Activated CD4-positive, alpha-beta T cell treated with anti-CD3 and anti-CD28 coated beads for 24 hours (primary cell): ENCODE measurements around the gene SCAP.

ENCODE experiments used
- DNase-seq, 2 donors: peaks; one replicate each; pipeline ENCODE4 v3.0.0-alpha.2; 2020; ENCODE audit warnings: low read depth in 2 of 2

Gene SCAP

GRCh38 chr3:47432673-47433072, 43.1 kb downstream of the SCAP start:
- no peak for DNase-seq

DNA sequence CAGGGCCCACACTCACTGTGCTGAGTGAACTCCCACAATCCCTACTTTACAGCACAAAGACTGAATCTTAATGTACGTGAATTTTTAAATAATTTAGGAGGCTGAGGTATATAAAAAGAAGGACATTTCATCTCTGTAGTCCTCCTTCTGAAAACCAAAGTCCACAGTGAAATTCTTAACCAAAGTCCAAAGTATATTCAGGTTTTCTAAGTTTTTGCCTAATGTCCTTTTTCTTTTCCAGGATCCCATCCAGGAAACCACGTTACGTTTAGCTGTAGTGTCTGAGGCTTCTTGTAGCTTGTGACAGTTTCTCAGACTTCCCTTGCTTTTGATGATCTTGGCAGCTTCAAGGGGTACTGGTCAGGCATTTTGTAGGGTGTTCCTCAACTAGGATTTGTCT, 44.5 kb downstream of the SCAP start:
- no peak for DNase-seq

GRCh38 chr3:47430606-47431005, 45.1 kb downstream of the SCAP start:
- DNase-seq, result no peak

DNA sequence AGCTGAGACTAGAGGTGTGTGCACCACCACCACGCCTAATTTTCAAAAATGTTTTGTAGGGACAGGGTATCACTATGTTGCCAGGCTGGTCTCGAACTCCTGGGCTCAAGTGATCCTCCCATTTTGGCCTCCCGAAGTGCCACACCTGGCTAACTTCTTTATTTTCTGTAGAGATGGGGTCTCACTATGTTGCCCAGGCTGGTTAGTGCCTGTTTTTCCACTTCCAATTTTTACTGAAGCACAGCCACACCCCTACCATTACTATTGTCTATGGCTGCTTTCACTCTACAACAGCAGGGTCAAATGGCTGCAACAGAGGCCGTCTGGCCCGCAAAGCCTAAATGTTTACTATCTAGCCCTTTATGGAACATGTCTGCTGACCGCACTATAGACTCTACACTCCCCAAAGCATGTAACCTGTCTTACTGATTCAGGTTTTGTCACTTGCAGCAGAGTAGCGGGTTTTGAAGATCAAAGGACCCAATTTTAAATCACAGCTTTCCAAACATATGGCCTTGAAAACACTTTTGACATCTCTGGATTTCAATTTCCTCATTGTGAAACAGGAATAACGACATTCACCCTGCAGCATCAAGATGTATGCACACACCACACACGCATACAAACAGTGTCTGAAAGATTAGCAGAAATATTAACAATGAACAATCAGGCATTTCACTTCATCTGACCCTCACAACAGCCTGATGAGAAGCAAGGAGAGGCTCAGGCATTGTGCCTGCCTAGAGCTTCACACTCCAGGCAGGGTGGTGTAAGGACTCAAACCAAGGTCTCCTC, 46.1 kb downstream of the SCAP start:
- DNase-seq, result no peak

- DNase-seq, result no peak
Observed at GRCh38 chr3:47428662-47429061, 47.1 kb downstream of the SCAP start.

DNA sequence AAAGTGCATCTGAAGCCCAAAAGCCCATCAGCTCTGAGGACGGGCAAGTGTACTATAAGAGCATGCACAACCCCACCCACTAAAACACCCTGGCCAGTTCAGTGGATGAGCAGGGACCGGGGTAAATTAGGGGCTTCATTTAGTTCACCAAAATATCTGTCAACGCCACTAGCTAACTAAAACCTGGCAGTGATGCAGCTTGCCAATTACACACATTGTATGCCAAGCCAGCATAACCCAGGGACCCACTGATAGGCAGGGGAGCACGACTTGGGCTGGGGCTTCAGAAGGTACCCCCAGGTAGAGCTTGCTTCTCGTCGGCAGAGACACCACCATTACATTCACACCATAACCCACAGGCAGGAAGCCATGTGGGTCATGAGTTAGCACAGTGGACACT, 47.9 kb downstream of the SCAP start:
- no peak for DNase-seq

GRCh38 chr3:47425959-47426358, 49.8 kb downstream of the SCAP start:
- DNase-seq, result no peak

DNA sequence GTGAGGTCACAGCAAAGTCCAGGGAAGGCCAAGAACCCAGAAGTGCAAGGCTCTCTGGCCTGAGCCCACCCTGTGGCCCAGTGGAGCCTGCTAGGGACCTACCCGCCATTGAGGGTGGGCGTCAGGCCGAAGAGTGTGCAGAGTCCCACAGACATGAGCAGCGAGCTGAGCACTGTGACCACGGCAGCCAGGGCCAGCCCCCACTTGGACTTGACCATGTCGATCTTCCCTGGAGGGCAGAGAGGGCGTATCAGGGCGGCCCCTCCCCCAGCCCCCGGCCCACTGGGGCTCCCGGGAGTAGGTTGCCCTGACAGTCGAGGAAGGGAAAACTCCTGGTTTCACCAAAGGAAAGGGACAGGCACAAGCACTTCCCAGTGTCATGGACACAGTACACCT, 50.4 kb downstream of the SCAP start:
- DNase-seq, result no peak

DNA sequence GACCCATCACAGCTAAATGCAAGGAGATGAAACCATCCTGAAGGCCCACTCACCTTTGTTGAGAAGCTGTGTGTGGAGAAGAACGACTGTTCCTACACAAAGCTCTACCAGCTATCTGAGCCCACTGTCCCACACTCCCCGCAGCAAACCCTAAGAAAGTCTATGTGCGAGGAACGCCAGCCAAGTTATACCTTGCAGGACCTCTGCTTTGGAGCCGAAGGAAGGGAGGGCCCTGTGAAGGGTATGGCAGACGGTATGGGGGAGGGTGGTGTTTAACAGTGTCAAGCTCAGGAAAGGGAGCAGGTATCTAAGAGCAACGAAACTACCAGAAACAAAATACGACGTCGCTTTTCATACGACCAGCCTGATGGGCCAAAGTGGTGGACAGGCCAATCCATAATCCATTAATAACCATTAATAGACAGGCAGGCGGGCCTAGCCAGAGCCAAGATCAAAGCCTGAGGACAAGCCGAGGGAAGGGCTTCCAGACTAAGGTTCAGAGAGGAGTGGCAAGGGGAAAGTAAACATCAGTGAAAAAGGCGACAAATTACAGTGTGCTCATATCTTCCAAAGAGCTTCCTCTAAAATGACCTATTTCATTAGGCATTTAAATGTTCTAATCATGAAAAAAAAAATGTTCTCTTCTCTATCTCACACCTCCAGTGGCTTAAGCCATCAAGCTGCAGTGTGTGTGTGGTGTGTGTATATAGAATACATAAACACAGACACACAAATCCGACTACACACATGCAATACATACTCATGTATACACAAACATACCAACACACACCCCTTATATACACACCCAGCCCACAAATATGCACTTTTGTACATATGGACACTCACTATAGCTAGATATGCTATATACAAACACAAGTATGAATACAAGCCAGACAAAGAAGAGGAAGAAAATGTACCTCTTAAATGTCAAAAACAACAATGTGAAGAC, 51.0 kb downstream of the SCAP start:
- DNase-seq, result no peak

GRCh38 chr3:47423548-47424145, 52.1 kb downstream of the SCAP start:
- DNase-seq, result no peak

DNA sequence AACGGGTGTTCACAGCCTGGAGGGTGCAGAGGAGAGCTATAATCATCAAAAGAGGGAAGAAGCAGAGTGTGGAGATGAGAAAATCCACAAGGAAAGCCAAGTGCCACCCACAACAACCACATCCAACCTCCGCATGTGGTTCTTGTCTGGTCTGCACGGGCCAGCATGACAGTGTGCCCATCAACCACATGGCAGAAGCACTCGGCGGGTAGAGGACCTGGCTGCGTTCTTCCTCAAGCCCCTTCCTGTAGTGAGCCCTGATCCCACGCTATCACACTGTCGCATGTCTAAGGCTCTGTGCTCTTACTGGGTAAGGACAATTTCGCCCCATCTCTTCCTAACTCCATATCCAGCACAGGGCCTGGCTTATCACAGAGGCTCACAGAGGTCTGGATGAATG, 53.0 kb downstream of the SCAP start:
- DNase-seq, result no peak

- DNase-seq, result no peak
Observed at GRCh38 chr3:47421741-47422649, 53.7 kb downstream of the SCAP start.

DNA sequence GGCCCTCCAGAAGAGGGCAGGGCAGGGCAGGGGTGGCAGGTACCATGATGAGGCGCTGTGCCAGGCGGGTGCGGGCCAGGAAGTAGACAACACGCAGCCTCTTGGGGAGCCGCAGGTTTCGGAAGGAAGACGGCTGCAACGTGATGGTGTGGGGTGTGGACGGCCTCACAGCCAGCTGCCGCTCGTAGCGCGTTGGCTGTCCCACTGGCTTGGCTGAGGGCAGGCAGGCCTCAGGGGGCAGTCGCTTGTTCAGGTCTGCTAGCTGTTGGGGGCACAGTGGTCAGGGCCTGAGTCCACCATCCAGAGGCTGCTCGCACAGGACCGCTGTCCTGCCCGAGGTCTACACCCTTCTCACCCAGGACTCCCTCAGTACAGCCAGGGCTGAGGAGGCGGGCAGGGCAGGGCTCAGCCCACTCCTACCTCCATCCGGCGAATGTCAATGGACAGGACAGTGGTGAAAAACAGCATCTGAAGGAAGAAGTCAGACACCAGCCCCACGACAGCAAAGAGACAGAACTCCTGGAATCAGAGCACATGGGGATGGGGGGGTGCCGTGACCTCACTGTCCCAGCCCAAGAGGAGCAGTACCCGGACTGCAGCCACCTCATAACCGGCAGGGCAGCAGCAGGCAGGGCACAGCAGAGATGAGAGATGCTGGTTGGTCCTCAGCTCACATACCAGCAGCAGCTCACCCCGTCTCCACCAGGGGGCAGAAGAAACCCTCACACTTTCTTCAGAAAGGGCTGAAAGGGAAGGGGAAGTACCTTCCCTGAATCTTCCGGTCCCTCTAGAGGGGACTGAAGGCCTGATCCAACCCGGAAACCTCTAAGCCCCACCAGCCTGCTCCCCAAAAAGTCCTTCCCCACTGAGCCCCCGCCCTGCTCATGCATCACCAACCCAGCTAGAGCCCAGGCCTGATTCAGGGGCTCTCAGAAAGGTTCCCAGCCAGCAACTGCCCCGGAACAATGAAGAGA, 54.9 kb downstream of the SCAP start:
- peak; percentile 89 to 91 for DNase-seq

- no peak for DNase-seq
Observed at GRCh38 chr3:47420044-47420430, 55.7 kb downstream of the SCAP start.

DNA sequence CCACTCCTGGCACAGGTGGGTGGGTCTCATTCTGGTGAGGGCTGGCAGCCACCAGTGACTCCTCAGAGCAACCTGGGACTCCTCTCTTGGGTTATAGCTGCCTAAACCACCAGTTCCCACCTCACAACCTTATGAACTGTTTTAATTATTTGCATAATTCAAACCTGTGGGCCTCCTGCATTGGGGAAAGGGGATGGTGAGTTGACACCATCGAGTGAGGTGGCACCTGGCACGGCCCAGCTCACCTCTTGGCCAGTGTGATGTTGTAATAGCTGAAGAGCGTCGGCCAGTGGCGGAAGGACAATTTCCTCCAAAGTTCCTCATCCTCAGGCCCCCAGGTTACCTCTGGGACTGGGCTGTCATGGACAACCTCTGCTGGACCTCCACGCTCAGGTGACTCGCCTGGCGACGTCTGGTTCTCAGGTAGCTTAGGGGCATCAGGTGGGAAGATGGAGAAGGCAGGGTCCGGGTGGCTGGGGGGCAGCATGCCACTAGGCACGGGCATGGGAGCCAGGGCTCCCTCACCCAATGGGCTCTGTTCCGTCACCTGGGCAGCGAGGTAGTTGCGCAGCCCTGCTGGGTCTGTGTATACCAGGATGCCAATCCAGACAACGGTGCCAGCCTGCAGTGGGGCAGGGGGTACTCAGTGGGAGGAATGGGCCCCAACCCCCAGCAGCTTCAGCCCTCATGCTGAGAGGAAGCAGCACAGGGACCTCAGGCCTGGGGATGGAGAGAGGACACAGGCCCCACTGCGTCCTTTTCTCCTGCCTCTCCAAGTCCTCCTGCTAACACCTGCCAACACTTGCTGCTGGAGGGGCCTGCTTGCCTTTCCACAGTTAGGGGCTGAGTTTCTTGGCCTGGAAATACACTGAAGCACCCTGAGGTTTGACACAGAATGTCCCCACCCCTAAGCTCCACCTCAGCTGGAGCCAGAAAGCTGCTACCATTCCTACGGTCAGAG, 56.4 kb downstream of the SCAP start:
- DNase-seq, result no peak

GRCh38 chr3:47418167-47419082, 57.3 kb downstream of the SCAP start:
- no peak for DNase-seq

- no peak for DNase-seq
Observed at GRCh38 chr3:47416041-47416440, 59.7 kb downstream of the SCAP start.
